ENCODE measurements around the gene CAPS2.

Gene CAPS2

GRCh38 chr12:75269209-75269608 lies 60.9 kb downstream of the CAPS2 start:
- Histone ChIP-seq H3K4me3 (no peak overlapping the region), H3K27ac (no peak overlapping the region), H3K9me3 (peaks cover 0 to 8% (median 0%) of the 10 kb centered on the region in 3 donors), H3K4me1 (no peaks in the 10 kb centered on the region), H3K27me3 (no peaks in the 10 kb centered on the region), H3K36me3 (no peaks in the 10 kb centered on the region)
- DNase-seq, result no peak
- intact Hi-C loops (cut with DNase I; ENCODE audit: low total_unique reads), result no loop called here
- no peak for TF ChIP-seq CTCF (IDR thresholded peaks at IDR 0.05)

GRCh38 chr12:75260316-75260715 lies 69.8 kb downstream of the CAPS2 start:
- no peaks in the 10 kb centered on the region for H3K9me3 ChIP-seq
- H3K27me3 ChIP-seq, result no peaks in the 10 kb centered on the region
- no peak for DNase-seq
- H3K36me3 ChIP-seq, result no peaks in the 10 kb centered on the region
- H3K27ac ChIP-seq, result no peak overlapping the region
- H3K4me3 ChIP-seq, result no peak overlapping the region
- no peaks in the 10 kb centered on the region for H3K4me1 ChIP-seq
- no peak for TF ChIP-seq CTCF (IDR thresholded peaks at IDR 0.05)
- intact Hi-C loops (cut with DNase I; ENCODE audit: low total_unique reads), result no loop called here

GRCh38 chr12:75259143-75259542 lies 71.0 kb downstream of the CAPS2 start:
- TF ChIP-seq CTCF (IDR thresholded peaks at IDR 0.05), result no peak
- Histone ChIP-seq H3K9me3 (no peaks in the 10 kb centered on the region), H3K27ac (no peak overlapping the region), H3K36me3 (no peaks in the 10 kb centered on the region), H3K4me3 (no peak overlapping the region), H3K27me3 (no peaks in the 10 kb centered on the region), H3K4me1 (no peaks in the 10 kb centered on the region)
- intact Hi-C loops (cut with DNase I; ENCODE audit: low total_unique reads), result no loop called here
- DNase-seq, result no peak

- no peak overlapping the region for H3K27ac ChIP-seq
- no peak for DNase-seq
- intact Hi-C loops (cut with DNase I; ENCODE audit: low total_unique reads), result no loop called here
- no peaks in the 10 kb centered on the region for H3K27me3 ChIP-seq
- no peaks in the 10 kb centered on the region for H3K36me3 ChIP-seq
- H3K4me1 ChIP-seq, result no peaks in the 10 kb centered on the region
- TF ChIP-seq CTCF (IDR thresholded peaks at IDR 0.05), result no peak
- H3K4me3 ChIP-seq, result no peak overlapping the region
- no peaks in the 10 kb centered on the region for H3K9me3 ChIP-seq
Observed at GRCh38 chr12:75257510-75257909, 72.6 kb downstream of the CAPS2 start.

GRCh38 chr12:75245108-75245507 lies 85.0 kb downstream of the CAPS2 start:
- no peak overlapping the region for H3K27ac ChIP-seq
- no peaks in the 10 kb centered on the region for H3K36me3 ChIP-seq
- intact Hi-C loops (cut with DNase I; ENCODE audit: low total_unique reads), result no loop called here
- TF ChIP-seq CTCF (IDR thresholded peaks at IDR 0.05), result no peak
- no peak for DNase-seq
- no peak overlapping the region for H3K4me3 ChIP-seq
- H3K9me3 ChIP-seq, result peaks cover 0 to 6% (median 0%) of the 10 kb centered on the region in 3 donors
- H3K4me1 ChIP-seq, result no peaks in the 10 kb centered on the region
- H3K27me3 ChIP-seq, result no peaks in the 10 kb centered on the region

- no peaks in the 10 kb centered on the region for H3K27me3 ChIP-seq
- intact Hi-C loops (cut with DNase I; ENCODE audit: low total_unique reads), result no loop called here
- H3K4me3 ChIP-seq, result no peak overlapping the region
- no peaks in the 10 kb centered on the region for H3K36me3 ChIP-seq
- H3K9me3 ChIP-seq, result peaks cover 0 to 6% (median 0%) of the 10 kb centered on the region in 3 donors
- no peak overlapping the region for H3K27ac ChIP-seq
- no peak for DNase-seq
- TF ChIP-seq CTCF (IDR thresholded peaks at IDR 0.05), result no peak
- no peaks in the 10 kb centered on the region for H3K4me1 ChIP-seq
Observed at GRCh38 chr12:75239987-75240386, 90.1 kb downstream of the CAPS2 start.
